GM12878 (cell line): ENCODE data around the gene PIM2. TPM values are rescaled to one million over a fixed set of nuclear protein-coding genes. Genes with fewer than 3 reads are reported as not detected.
A peak's percentile ranks its signal among the peaks of the same experiment; 100 is the strongest.

Experiments used
- CREB1 ChIP-seq: IDR thresholded peaks from 2 replicates; pipeline ENCODE4 v1.6.1; 2012; ENCODE audit warnings: low read depth, mild to moderate bottlenecking, inconsistent platforms
- CREM ChIP-seq: IDR thresholded peaks from 2 replicates; pipeline ENCODE4 v1.6.1; 2014; ENCODE audit warnings: antibody characterized with exemption, low read depth
- IKZF1 ChIP-seq: fragments of 450-650 bp; conservative IDR thresholded peaks from 2 replicates; pipeline ENCODE4 v1.6.1; 2017; ENCODE audit warnings: antibody characterized with exemption, mild to moderate bottlenecking
- MYC ChIP-seq: IDR thresholded peaks from 2 replicates; pipeline ENCODE4 v1.6.1; 2011; ENCODE audit warnings: mild to moderate bottlenecking, low read length, moderate library complexity, inconsistent platforms; ENCODE audit not compliant: insufficient read depth, insufficient replicate concordance, insufficient read length, severe bottlenecking
- NFYB ChIP-seq: IDR thresholded peaks from 2 replicates; pipeline ENCODE4 v1.6.1; 2011; ENCODE audit warnings: low read depth, mild to moderate bottlenecking, low read length, improper control_type of control experiment, moderate library complexity; ENCODE audit not compliant: insufficient read depth
- NRF1 ChIP-seq: conservative IDR thresholded peaks from 2 replicates; pipeline ENCODE4 v1.6.1; 2011; ENCODE audit warnings: mild to moderate bottlenecking, low read depth, low read length, improper control_type of control experiment
- PML ChIP-seq: IDR thresholded peaks from 2 replicates; pipeline ENCODE4 v1.6.1; 2012; ENCODE audit warnings: low read length, inconsistent platforms
- POLR2AphosphoS5 ChIP-seq: IDR thresholded peaks from 2 replicates; pipeline ENCODE4 v1.6.1; 2011; ENCODE audit warnings: mild to moderate bottlenecking, low read length, inconsistent platforms
- RELA ChIP-seq: fragments of 450-650 bp; IDR thresholded peaks from 2 replicates; pipeline ENCODE4 v1.8.0; 2014; ENCODE audit warnings: borderline replicate concordance; ENCODE audit not compliant: partially characterized antibody
- SIX5 ChIP-seq: IDR thresholded peaks from 2 replicates; pipeline ENCODE4 v1.6.1; 2011; ENCODE audit warnings: mild to moderate bottlenecking, low read depth, low read length, moderate library complexity; ENCODE audit not compliant: severe bottlenecking
- SMC3 ChIP-seq: IDR thresholded peaks from 2 replicates; pipeline ENCODE4 v1.6.1; 2011; ENCODE audit warnings: low read length, improper control_type of control experiment, borderline replicate concordance
- SP1 ChIP-seq: IDR thresholded peaks from one replicate; pipeline ENCODE4 v1.6.1; 2011; ENCODE audit warnings: low read depth, low read length
- SUPT20H ChIP-seq: IDR thresholded peaks from 2 replicates; pipeline ENCODE4 v1.6.1; 2011; ENCODE audit warnings: low read depth, mild to moderate bottlenecking, low read length, moderate library complexity, borderline replicate concordance; ENCODE audit not compliant: control insufficient read depth
- TARDBP ChIP-seq: IDR thresholded peaks from 2 replicates; pipeline ENCODE4 v1.6.1; 2016; ENCODE audit warnings: borderline replicate concordance
- polyA plus RNA-seq, 11 experiments: library from polyadenylated mRNA; depleted of rRNA in 4 of 11; unstranded in 6 of 11; stranded (reverse) in 5 of 11; fragments of >200 nt; fragmentation: Nextera tagmentation in 4 of 11; fragmentation: Illumina TruSeq in 1 of 11; extraction: Ambion mirVana in 4 of 11; extraction: Trizol in 1 of 11; gene quantifications; 1 replicate in 1 of 11; 2 replicates in 10 of 11; pipeline versions ENCODE4 v1.2.1 to v1.2.3, GENCODE V29; 2011 to 2016; ENCODE audit warnings: inconsistent platforms in 2 of 11, missing spikeins in 2 of 11, low read depth in 1 of 11
- total RNA-seq, 4 experiments: library from RNA; depleted of rRNA in 3 of 4; stranded (reverse); fragments of >200 nt in 3 of 4; fragmentation: Illumina TruSeq in 1 of 4; extraction: Trizol in 1 of 4; gene quantifications; 2 replicates each; pipeline versions ENCODE4 v1.2.1 to v1.2.3, GENCODE V29; 2013 to 2021
- TF ChIP-seq, protein P1 (sequence below): fragments of 450-650 bp; IDR thresholded peaks from 2 replicates; pipeline ENCODE4 v1.6.1; 2017; ENCODE audit warnings: mild to moderate bottlenecking, moderate library complexity
- TF ChIP-seq, protein P2 (sequence below): fragments of 450-650 bp; IDR thresholded peaks from 2 replicates; pipeline ENCODE4 v1.6.1; 2017; ENCODE audit warnings: antibody characterized with exemption, mild to moderate bottlenecking, moderate library complexity
- TF ChIP-seq, protein P3 (sequence below): IDR thresholded peaks from 2 replicates; pipeline ENCODE4 v1.6.1; 2012; ENCODE audit warnings: low read depth, low read length, improper control_type of control experiment
- TF ChIP-seq, protein P4 (sequence below): fragments of 450-650 bp; formaldehyde crosslinking; IDR thresholded peaks from 2 replicates; pipeline ENCODE4 v1.4.0; 2020; ENCODE audit warnings: mild to moderate bottlenecking, moderate library complexity

PIM2 gene
- total and polyA plus RNA-seq, 10 of the 15 experiments (the other 5 are each of a cell fraction or from before 2014, with no cell fraction given) = 19.2 to 96.8 (median 32.3) TPM

DNA sequence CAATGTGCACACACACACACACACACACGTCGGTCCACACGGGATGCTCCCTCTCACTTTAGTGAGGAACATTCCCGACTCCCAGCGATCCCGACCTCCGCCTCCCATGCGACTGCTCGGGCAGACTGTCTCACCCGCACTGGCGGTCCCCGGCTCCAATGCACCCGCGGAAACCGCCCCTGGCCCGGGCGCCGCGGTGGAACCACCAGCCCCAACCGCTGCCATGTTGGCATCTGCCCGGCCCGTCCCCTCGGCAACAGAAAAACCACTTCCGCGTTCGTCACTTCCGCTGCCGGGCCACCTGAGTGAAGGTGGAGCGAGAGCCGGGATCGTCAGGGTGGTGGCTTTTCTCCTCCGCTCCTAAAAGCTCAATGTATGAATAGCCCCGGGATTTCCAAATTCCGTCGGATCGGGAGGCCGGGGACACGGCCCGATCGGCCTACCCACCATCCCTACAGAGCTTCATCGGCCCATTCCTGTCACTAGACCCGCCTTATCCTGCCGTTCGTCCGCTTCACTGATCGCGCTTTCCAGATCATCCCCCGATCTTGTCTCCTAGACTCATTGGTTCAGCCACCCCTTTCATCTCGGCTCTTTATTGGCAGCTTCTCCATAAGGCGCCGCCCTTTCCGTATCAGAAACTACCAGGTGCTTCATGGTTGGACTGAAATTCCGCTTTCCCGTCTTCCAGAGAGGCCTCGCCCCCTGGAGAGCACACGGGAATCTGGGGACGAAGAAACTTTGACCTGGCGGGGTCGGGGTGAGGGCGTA, 7.2 kb downstream of the PIM2 start, which contains the start of gene SLC35A2 (continued):
- TF ChIP-seq, protein P1, sequence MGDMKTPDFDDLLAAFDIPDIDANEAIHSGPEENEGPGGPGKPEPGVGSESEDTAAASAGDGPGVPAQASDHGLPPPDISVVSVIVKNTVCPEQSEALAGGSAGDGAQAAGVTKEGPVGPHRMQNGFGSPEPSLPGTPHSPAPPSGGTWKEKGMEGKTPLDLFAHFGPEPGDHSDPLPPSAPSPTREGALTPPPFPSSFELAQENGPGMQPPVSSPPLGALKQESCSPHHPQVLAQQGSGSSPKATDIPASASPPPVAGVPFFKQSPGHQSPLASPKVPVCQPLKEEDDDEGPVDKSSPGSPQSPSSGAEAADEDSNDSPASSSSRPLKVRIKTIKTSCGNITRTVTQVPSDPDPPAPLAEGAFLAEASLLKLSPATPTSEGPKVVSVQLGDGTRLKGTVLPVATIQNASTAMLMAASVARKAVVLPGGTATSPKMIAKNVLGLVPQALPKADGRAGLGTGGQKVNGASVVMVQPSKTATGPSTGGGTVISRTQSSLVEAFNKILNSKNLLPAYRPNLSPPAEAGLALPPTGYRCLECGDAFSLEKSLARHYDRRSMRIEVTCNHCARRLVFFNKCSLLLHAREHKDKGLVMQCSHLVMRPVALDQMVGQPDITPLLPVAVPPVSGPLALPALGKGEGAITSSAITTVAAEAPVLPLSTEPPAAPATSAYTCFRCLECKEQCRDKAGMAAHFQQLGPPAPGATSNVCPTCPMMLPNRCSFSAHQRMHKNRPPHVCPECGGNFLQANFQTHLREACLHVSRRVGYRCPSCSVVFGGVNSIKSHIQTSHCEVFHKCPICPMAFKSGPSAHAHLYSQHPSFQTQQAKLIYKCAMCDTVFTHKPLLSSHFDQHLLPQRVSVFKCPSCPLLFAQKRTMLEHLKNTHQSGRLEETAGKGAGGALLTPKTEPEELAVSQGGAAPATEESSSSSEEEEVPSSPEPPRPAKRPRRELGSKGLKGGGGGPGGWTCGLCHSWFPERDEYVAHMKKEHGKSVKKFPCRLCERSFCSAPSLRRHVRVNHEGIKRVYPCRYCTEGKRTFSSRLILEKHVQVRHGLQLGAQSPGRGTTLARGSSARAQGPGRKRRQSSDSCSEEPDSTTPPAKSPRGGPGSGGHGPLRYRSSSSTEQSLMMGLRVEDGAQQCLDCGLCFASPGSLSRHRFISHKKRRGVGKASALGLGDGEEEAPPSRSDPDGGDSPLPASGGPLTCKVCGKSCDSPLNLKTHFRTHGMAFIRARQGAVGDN = peak; percentile 69
- TF ChIP-seq PML (peak; percentile 75), NRF1 (no peak), MYC (no peak), IKZF1 (peak; percentile 58), SUPT20H (no peak), SMC3 (no peak), POLR2AphosphoS5 (peak; percentile 91), NFYB (peak; percentile 33; the same call in 1 of the 2 replicates), CREM (peak; percentile 87), SIX5 (no peak), CREB1 (peak; percentile 86), TARDBP (peak; percentile 23; the same call in 1 of the 2 replicates), RELA (no peak), SP1 (peak; percentile 31)
- TF ChIP-seq, protein P2, sequence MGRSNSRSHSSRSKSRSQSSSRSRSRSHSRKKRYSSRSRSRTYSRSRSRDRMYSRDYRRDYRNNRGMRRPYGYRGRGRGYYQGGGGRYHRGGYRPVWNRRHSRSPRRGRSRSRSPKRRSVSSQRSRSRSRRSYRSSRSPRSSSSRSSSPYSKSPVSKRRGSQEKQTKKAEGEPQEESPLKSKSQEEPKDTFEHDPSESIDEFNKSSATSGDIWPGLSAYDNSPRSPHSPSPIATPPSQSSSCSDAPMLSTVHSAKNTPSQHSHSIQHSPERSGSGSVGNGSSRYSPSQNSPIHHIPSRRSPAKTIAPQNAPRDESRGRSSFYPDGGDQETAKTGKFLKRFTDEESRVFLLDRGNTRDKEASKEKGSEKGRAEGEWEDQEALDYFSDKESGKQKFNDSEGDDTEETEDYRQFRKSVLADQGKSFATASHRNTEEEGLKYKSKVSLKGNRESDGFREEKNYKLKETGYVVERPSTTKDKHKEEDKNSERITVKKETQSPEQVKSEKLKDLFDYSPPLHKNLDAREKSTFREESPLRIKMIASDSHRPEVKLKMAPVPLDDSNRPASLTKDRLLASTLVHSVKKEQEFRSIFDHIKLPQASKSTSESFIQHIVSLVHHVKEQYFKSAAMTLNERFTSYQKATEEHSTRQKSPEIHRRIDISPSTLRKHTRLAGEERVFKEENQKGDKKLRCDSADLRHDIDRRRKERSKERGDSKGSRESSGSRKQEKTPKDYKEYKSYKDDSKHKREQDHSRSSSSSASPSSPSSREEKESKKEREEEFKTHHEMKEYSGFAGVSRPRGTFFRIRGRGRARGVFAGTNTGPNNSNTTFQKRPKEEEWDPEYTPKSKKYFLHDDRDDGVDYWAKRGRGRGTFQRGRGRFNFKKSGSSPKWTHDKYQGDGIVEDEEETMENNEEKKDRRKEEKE = 0 out of 2 replicates have a peak, but pooled peaks have one; percentile 4
- TF ChIP-seq, protein P3, sequence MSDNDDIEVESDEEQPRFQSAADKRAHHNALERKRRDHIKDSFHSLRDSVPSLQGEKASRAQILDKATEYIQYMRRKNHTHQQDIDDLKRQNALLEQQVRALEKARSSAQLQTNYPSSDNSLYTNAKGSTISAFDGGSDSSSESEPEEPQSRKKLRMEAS = peak; percentile 11; the same call in 1 of the 2 replicates
- TF ChIP-seq, protein P4, sequence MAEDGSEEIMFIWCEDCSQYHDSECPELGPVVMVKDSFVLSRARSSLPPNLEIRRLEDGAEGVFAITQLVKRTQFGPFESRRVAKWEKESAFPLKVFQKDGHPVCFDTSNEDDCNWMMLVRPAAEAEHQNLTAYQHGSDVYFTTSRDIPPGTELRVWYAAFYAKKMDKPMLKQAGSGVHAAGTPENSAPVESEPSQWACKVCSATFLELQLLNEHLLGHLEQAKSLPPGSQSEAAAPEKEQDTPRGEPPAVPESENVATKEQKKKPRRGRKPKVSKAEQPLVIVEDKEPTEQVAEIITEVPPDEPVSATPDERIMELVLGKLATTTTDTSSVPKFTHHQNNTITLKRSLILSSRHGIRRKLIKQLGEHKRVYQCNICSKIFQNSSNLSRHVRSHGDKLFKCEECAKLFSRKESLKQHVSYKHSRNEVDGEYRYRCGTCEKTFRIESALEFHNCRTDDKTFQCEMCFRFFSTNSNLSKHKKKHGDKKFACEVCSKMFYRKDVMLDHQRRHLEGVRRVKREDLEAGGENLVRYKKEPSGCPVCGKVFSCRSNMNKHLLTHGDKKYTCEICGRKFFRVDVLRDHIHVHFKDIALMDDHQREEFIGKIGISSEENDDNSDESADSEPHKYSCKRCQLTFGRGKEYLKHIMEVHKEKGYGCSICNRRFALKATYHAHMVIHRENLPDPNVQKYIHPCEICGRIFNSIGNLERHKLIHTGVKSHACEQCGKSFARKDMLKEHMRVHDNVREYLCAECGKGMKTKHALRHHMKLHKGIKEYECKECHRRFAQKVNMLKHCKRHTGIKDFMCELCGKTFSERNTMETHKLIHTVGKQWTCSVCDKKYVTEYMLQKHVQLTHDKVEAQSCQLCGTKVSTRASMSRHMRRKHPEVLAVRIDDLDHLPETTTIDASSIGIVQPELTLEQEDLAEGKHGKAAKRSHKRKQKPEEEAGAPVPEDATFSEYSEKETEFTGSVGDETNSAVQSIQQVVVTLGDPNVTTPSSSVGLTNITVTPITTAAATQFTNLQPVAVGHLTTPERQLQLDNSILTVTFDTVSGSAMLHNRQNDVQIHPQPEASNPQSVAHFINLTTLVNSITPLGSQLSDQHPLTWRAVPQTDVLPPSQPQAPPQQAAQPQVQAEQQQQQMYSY = 0 out of 2 replicates have a peak, but pooled peaks have one; percentile 56
